GM23248 (cell line): Measurements from ENCODE around the gene LYRM1.

Experiments used
- EZH2 ChIP-seq: fragments of 200-600 bp; sonication (generic); IDR thresholded peaks from 2 replicates; pipeline ENCODE4 v1.6.1; 2018; ENCODE audit warnings: antibody characterized with exemption, mild to moderate bottlenecking; ENCODE audit not compliant: insufficient read depth, poor library complexity, severe bottlenecking
- EZH2phosphoT487 ChIP-seq: fragments of 200-600 bp; sonication (generic); IDR thresholded peaks from 2 replicates; pipeline ENCODE4 v1.6.1; 2018; ENCODE audit warnings: antibody characterized with exemption, moderate library complexity, mild to moderate bottlenecking, low read depth; ENCODE audit not compliant: insufficient read depth

- TF ChIP-seq EZH2phosphoT487: no peak
- no peak for TF ChIP-seq EZH2
These were observed 15.7 kb downstream of the LYRM1 start for GRCh38 chr16:20916289-20916688.
